Measurements from ENCODE around the gene ZNF841. TPM values are rescaled to one million over a fixed set of nuclear protein-coding genes. Genes with fewer than 3 reads are reported as not detected.

ZNF841 gene
- total and polyA plus RNA-seq, 9 of the 15 experiments (the other 6 are each of a cell fraction or from before 2014, with no cell fraction given): 3.1 to 17.1 (median 11.0) TPM

- no peaks in the 10 kb centered on the region for H3K9me1 ChIP-seq (ENCODE audit: control insufficient read depth, insufficient read depth, low read length)
- no peak overlapping the region for H3K4me2 ChIP-seq (ENCODE audit: insufficient read depth, low read length)
- in situ Hi-C loops (cut with MboI) (no loop called here), intact Hi-C loops (cut with micrococcal nuclease) (no loop called here)
- ChIA-PET POLR2A (no interaction called here), CTCF (ENCODE audit: low intra/inter-chr PET ratio) (no interaction called here)
- no peak overlapping the region for H3K9ac ChIP-seq (ENCODE audit: insufficient read depth in 1 of 2, low read depth in 2 of 2, low read length in 2 of 2)
- H3K79me2 ChIP-seq (ENCODE audit: control insufficient read depth, insufficient read depth, low read length): no peaks in the 10 kb centered on the region
- no peak overlapping the region for H2AFZ ChIP-seq (ENCODE audit: low read depth, low read length)
- H3K9me3 ChIP-seq (replicated peaks; ENCODE audit: control insufficient read depth, insufficient read depth, low read depth, low read length): peaks cover 56% of the 10 kb centered on the region
- H4K20me1 ChIP-seq (replicated peaks; ENCODE audit: control insufficient read depth, insufficient read depth, low read length): no peaks in the 10 kb centered on the region
- BruUV-seq (replicated peaks): no TSS peak
- no peak for ATAC-seq
- H3K27me3 ChIP-seq (ENCODE audit: control insufficient read depth in 2 of 2, insufficient read depth in 2 of 2, low read length in 2 of 2): no peaks in the 10 kb centered on the region
- 94% methylated on average over 6 of the region's 6 CpGs for WGBS (ENCODE audit: insufficient coverage, low coverage, missing lambda C conversion rate)
- H3K36me3 ChIP-seq (ENCODE audit: control insufficient read depth, insufficient read depth, low read length): peaks cover 45% of the 10 kb centered on the region
- no peaks in the 10 kb centered on the region for H3K4me1 ChIP-seq (replicated peaks in 1 of 2; ENCODE audit: control insufficient read depth in 2 of 2, insufficient read depth in 2 of 2, low read length in 2 of 2)
- TF ChIP-seq ZNF146 (CRISPR knock-in tag; IDR thresholded peaks at IDR 0.05; ENCODE audit: unreplicated experiment): no peak
- peak; percentile 92 for TF ChIP-seq ZNF274 (IDR thresholded peaks at IDR 0.05; ENCODE audit: borderline replicate concordance, low read depth, low read length)
- 0 out of 3 replicates have a peak, but pooled peaks of 1 of the 2 experiments have one; percentile 11 for TF ChIP-seq CBX3 (IDR thresholded peaks at IDR 0.05; ENCODE audit: borderline replicate concordance in 1 of 2, low read length in 2 of 2)
- no peak overlapping the region for H3K4me3 ChIP-seq
- no peak overlapping the region for H3K27ac ChIP-seq (ENCODE audit: extremely low read depth, low read depth, low read length)
- DNase-seq (ENCODE audit: extremely low read depth in 1 of 4, low spot score in 3 of 4): no peak
- FAIRE-seq: no peak
Observed at GRCh38 chr19:52066258-52066863, 29.2 kb downstream of the ZNF841 start.

GRCh38 chr19:52065399-52065798 is 30.2 kb downstream of the ZNF841 start:
- DNase-seq (ENCODE audit: extremely low read depth in 1 of 4, low spot score in 3 of 4): no peak
- no peak for ATAC-seq
- ChIA-PET POLR2A (no interaction called here), CTCF (ENCODE audit: low intra/inter-chr PET ratio) (no interaction called here)
- H3K9ac ChIP-seq (ENCODE audit: insufficient read depth in 1 of 2, low read depth in 2 of 2, low read length in 2 of 2): no peak overlapping the region
- in situ Hi-C loops (cut with MboI) (no loop called here), intact Hi-C loops (cut with micrococcal nuclease) (no loop called here)
- peaks cover 37% of the 10 kb centered on the region for H3K36me3 ChIP-seq (ENCODE audit: control insufficient read depth, insufficient read depth, low read length)
- H3K9me3 ChIP-seq (replicated peaks; ENCODE audit: control insufficient read depth, insufficient read depth, low read depth, low read length): peaks cover 52% of the 10 kb centered on the region
- WGBS (ENCODE audit: insufficient coverage, low coverage, missing lambda C conversion rate): 100% methylated on average over 6 of the region's 6 CpGs
- no peaks in the 10 kb centered on the region for H3K27me3 ChIP-seq (ENCODE audit: control insufficient read depth in 2 of 2, insufficient read depth in 2 of 2, low read length in 2 of 2)
- H3K27ac ChIP-seq (ENCODE audit: extremely low read depth, low read depth, low read length): no peak overlapping the region
- no peak for TF ChIP-seq KDM4B (IDR thresholded peaks at IDR 0.05; ENCODE audit: borderline replicate concordance in 2 of 2, low read depth in 1 of 2)
- no peak for TF ChIP-seq RFX1 (IDR thresholded peaks at IDR 0.05)
- TF ChIP-seq SUPT5H (IDR thresholded peaks at IDR 0.05): no peak
- no peak for TF ChIP-seq NFIC (IDR thresholded peaks at IDR 0.05)
- TF ChIP-seq RBM39 (optimal IDR thresholded peaks at IDR 0.05; ENCODE audit: low read depth, low read length): no peak
- peak; percentile 52; the same call in 1 of the 2 replicates for TF ChIP-seq SOX6 (IDR thresholded peaks at IDR 0.05)
- TF ChIP-seq ZNF780A (CRISPR knock-in tag; IDR thresholded peaks at IDR 0.05): no peak
- peak; percentile 89 for TF ChIP-seq ZNF75A (CRISPR knock-in tag; IDR thresholded peaks at IDR 0.05)
- TF ChIP-seq CEBPB (tag; IDR thresholded peaks at IDR 0.05): no peak
- no peaks in the 10 kb centered on the region for H3K9me1 ChIP-seq (ENCODE audit: control insufficient read depth, insufficient read depth, low read length)
- no peak for FAIRE-seq
- H3K4me1 ChIP-seq (replicated peaks in 1 of 2; ENCODE audit: control insufficient read depth in 2 of 2, insufficient read depth in 2 of 2, low read length in 2 of 2): no peaks in the 10 kb centered on the region
- no peak overlapping the region for H3K4me3 ChIP-seq
- no peaks in the 10 kb centered on the region for H3K79me2 ChIP-seq (ENCODE audit: control insufficient read depth, insufficient read depth, low read length)
- no TSS peak for BruUV-seq (replicated peaks)
- no peak overlapping the region for H3K4me2 ChIP-seq (ENCODE audit: insufficient read depth, low read length)
- no peaks in the 10 kb centered on the region for H4K20me1 ChIP-seq (replicated peaks; ENCODE audit: control insufficient read depth, insufficient read depth, low read length)
- H2AFZ ChIP-seq (ENCODE audit: low read depth, low read length): no peak overlapping the region
